Erythroblast (primary cell): Measurements from ENCODE around the gene SEPTIN14.
"Not testable (repeated sequence)": the region's sequence is repeated elsewhere in the genome, so short reads cannot be mapped to it uniquely, and the experiment has no call there.

Experiments
- DNase-seq, 2 experiments: peaks; one replicate each; lab custom pipeline; 2025; lab: John Stamatoyannopoulos, UW
- GATA1 ChIP-seq: IDR thresholded peaks from 2 replicates; pipeline ENCODE4 v1.6.1; 2011; ENCODE audit warnings: low read depth, mild to moderate bottlenecking, control low read depth, low read length, moderate library complexity
- POLR2A ChIP-seq: IDR thresholded peaks from 2 replicates; pipeline ENCODE4 v1.6.1; 2011; ENCODE audit warnings: mild to moderate bottlenecking, low read length

Gene SEPTIN14

GRCh38 chr7:55862652-55863051 lies at the start of gene SEPTIN14:
Gene SEPTIN14, minus strand, starts transcription at chr7:55862752. Its CDS starts 756 bp downstream, at chr7:55861996.
- not testable (repeated sequence) for DNase-seq

- TF ChIP-seq GATA1 (no peak), POLR2A (no peak)
- no peak for DNase-seq
Observed at GRCh38 chr7:55903985-55904759, 41.6 kb upstream of the SEPTIN14 start.

GRCh38 chr7:55901059-55901458 lies 38.5 kb upstream of the SEPTIN14 start:
- peak; percentile 2 to 47 for DNase-seq

- no peak for DNase-seq
- TF ChIP-seq POLR2A = no peak
Observed at GRCh38 chr7:55898287-55898686, 35.7 kb upstream of the SEPTIN14 start.

GRCh38 chr7:55895021-55895420 lies 32.5 kb upstream of the SEPTIN14 start:
- no peak for DNase-seq
- no peak for TF ChIP-seq POLR2A
- TF ChIP-seq GATA1 = no peak

- no peak for TF ChIP-seq POLR2A
- TF ChIP-seq GATA1 = no peak
- DNase-seq = no peak
Observed at GRCh38 chr7:55893940-55894339, 31.4 kb upstream of the SEPTIN14 start.

- peak; percentile 22 to 25 for DNase-seq
Observed at GRCh38 chr7:55888378-55888777, 25.8 kb upstream of the SEPTIN14 start.

GRCh38 chr7:55887821-55888247 lies 25.3 kb upstream of the SEPTIN14 start:
- no peak for DNase-seq
- TF ChIP-seq GATA1 = no peak
- TF ChIP-seq POLR2A = no peak

- DNase-seq = no peak
- TF ChIP-seq GATA1 (no peak), POLR2A (no peak)
Observed at GRCh38 chr7:55884321-55884720, 21.8 kb upstream of the SEPTIN14 start.

- no peak for DNase-seq
- TF ChIP-seq POLR2A (no peak), GATA1 (no peak)
Observed at GRCh38 chr7:55878691-55879090, 16.1 kb upstream of the SEPTIN14 start.

- TF ChIP-seq GATA1 (no peak), POLR2A (no peak)
- DNase-seq = no peak
Observed at GRCh38 chr7:55877308-55877707, 14.8 kb upstream of the SEPTIN14 start.

- DNase-seq = no peak
Observed at GRCh38 chr7:55873765-55874164, 11.2 kb upstream of the SEPTIN14 start.

GRCh38 chr7:55871932-55872485 lies 9.5 kb upstream of the SEPTIN14 start:
- no peak for DNase-seq
- TF ChIP-seq GATA1 (no peak), POLR2A (no peak)

More at GRCh38 chr7:55873765-55874164, 11.2 kb upstream of the SEPTIN14 start:
- no peak for TF ChIP-seq GATA1
- TF ChIP-seq POLR2A = no peak

GRCh38 chr7:55868989-55869388 lies 6.4 kb upstream of the SEPTIN14 start:
- not testable (repeated sequence) for DNase-seq

- DNase-seq = not testable (repeated sequence)
Observed at GRCh38 chr7:55845164-55845563, 17.4 kb downstream of the SEPTIN14 start.

- TF ChIP-seq GATA1 (no peak), POLR2A (no peak)
- no peak for DNase-seq
Observed at GRCh38 chr7:55838595-55838994, 24.0 kb downstream of the SEPTIN14 start.

- no peak for DNase-seq
- TF ChIP-seq GATA1 (no peak), POLR2A (no peak)
Observed at GRCh38 chr7:55827577-55827976, 35.0 kb downstream of the SEPTIN14 start.
